ACC112 (cell line): ENCODE data around the gene WDR54.

Experiments used
- H2AFZ ChIP-seq: fragments of 200-600 bp; sonication (generic); one replicate; pipeline ENCODE4 v1.6.0; 2017; ENCODE audit warnings: antibody characterized with exemption, low read length; ENCODE audit not compliant: unreplicated experiment
- H3K27ac ChIP-seq: fragments of 200-600 bp; sonication (generic); 2 replicates; pipeline ENCODE4 v1.5.1; 2014; ENCODE audit warnings: low read depth, mild to moderate bottlenecking, antibody characterized with exemption, low read length, moderate library complexity
- H3K27me3 ChIP-seq: fragments of 200-600 bp; sonication (generic); 2 replicates; pipeline ENCODE4 v1.6.1; 2014; ENCODE audit warnings: mild to moderate bottlenecking, antibody characterized with exemption, low read length, moderate library complexity, mixed read lengths; ENCODE audit not compliant: insufficient read depth
- H3K36me3 ChIP-seq: fragments of 200-600 bp; sonication (generic); 2 replicates; pipeline ENCODE4 v1.6.1; 2016; ENCODE audit warnings: mild to moderate bottlenecking, antibody characterized with exemption, low read length, moderate library complexity, mixed read lengths; ENCODE audit not compliant: insufficient read depth
- H3K4me1 ChIP-seq: fragments of 200-600 bp; sonication (generic); one replicate; pipeline ENCODE4 v1.6.1; 2016; ENCODE audit warnings: low read length, mixed read lengths; ENCODE audit not compliant: insufficient read depth, unreplicated experiment, control insufficient read depth
- H3K4me3 ChIP-seq: fragments of 200-600 bp; sonication (generic); 2 replicates; pipeline ENCODE4 v1.5.1; 2014; ENCODE audit warnings: mild to moderate bottlenecking, low read depth, low read length
- H3K79me2 ChIP-seq: fragments of 200-600 bp; sonication (generic); one replicate; pipeline ENCODE4 v1.6.0; 2016; ENCODE audit warnings: low read length; ENCODE audit not compliant: control insufficient read depth, unreplicated experiment, insufficient read depth

Gene WDR54

DNA sequence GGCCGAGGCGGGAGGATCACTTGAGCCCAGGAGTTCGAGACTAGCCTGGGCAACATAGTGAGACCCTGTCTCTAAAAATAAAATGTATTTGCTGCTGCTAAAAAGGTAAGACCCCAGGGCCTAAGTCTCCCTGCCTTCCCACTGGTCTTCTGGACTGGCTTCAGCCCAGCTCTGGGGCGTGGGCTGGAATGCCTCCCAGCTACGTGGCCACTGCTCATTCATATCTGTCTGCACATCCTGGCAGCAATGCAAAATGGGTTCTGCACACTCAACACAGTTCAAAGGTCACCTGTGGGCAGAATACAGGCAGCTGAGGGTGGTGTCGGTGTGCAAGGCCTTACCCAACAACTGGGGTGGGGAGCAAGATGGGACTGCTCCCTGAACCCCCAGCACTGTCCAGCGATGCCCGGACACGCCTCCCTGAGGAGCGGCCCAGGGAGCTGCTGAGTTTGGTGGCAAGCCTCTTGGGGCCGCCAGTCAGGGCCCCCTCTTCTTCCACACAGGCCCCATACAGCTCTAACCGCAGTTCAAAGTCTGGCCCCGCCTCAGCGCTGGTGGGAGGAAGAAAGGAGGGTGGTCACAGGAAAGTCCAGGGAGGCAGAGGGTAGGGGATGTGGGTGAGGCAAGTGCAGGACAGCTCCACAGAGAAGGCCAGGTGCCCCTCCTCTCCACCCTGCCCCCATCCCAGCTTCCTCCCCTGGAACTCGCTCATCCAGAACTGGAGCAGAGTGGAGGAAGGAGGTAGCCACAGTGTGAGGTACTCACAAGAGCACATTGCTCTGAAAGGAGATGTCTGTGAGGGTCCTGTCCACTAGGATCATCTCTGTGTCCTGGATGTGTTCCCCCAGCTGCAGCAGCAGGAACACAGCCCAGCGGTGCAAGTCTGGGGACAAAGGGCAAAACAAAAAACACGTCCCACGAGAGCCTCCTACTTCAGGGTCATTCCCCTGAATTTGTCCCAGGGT, 8.2 kb downstream of the WDR54 start:
- Histone ChIP-seq H3K27ac (no peak overlapping the region), H3K4me1 (no peaks in the 10 kb centered on the region), H3K4me3 (no peak overlapping the region), H3K27me3 (no peaks in the 10 kb centered on the region), H2AFZ (no peak overlapping the region), H3K36me3 (peaks cover 4% of the 10 kb centered on the region; the same call in 1 of the 2 replicates), H3K79me2 (no peaks in the 10 kb centered on the region)

DNA sequence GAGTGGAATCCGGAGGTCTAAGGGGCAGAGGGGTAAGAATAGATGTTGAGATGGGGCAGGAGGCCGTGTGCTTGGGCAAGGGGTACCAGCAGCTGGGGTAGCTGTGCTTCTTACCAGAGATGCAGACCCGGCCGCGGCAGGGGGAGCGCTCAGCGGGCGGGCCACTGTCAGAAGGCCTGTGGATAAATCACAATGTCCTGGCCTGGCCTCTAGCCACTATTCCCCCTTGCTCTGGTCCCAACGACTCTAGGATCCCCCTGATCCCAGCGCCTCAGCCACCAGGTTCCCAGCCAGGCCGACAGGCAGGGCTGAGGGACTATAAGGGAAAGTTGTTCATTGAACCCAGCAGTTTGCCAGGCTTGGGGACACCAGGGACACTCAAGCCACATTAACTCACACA, 9.0 kb downstream of the WDR54 start:
- Histone ChIP-seq H3K4me3 (no peak overlapping the region), H3K27ac (no peak overlapping the region), H3K4me1 (no peaks in the 10 kb centered on the region), H2AFZ (no peak overlapping the region), H3K79me2 (no peaks in the 10 kb centered on the region), H3K27me3 (no peaks in the 10 kb centered on the region), H3K36me3 (no peaks in the 10 kb centered on the region)

DNA sequence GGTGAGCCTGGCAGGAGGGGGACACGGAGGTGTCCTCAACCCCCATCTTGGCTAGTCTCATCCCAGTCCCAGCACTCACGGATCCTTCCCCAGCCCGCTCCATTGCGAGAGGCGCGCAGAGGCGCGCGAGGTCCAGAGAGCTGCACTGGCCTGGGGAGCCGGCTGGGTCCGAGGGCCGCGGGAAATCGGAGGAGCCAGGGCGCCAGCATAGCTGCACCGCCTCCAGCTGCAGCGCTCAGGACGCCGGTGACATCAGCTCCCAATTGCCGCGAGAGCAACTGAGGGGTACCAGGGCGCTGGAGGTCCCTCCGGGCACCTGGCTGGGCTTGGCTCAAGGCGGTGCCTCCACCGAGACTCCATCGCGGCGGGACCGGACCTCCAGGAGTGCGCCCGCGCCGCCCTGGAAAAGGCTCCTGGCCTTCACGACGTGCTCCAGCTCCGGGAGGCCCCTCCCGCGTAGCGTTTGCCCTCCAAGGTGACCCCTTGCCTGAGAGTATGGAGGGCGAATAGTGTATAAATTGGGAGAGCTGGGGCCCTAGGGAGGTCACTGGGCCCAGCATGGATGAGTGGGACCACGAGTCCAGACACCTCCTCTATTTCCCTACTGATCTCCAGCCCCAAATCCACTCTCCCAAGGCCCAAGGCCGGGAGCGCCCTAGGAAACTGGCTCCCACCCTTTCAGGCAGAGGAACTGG, 14.7 kb downstream of the WDR54 start:
- no peak overlapping the region for H3K4me3 ChIP-seq
- peaks cover 20% of the 10 kb centered on the region for H3K79me2 ChIP-seq
- H3K27me3 ChIP-seq: peaks cover 6% of the 10 kb centered on the region; the same call in 1 of the 2 replicates
- no peaks in the 10 kb centered on the region for H3K36me3 ChIP-seq
- no peak overlapping the region for H2AFZ ChIP-seq
- peaks cover 31% of the 10 kb centered on the region for H3K4me1 ChIP-seq
- H3K27ac ChIP-seq: no peak overlapping the region

DNA sequence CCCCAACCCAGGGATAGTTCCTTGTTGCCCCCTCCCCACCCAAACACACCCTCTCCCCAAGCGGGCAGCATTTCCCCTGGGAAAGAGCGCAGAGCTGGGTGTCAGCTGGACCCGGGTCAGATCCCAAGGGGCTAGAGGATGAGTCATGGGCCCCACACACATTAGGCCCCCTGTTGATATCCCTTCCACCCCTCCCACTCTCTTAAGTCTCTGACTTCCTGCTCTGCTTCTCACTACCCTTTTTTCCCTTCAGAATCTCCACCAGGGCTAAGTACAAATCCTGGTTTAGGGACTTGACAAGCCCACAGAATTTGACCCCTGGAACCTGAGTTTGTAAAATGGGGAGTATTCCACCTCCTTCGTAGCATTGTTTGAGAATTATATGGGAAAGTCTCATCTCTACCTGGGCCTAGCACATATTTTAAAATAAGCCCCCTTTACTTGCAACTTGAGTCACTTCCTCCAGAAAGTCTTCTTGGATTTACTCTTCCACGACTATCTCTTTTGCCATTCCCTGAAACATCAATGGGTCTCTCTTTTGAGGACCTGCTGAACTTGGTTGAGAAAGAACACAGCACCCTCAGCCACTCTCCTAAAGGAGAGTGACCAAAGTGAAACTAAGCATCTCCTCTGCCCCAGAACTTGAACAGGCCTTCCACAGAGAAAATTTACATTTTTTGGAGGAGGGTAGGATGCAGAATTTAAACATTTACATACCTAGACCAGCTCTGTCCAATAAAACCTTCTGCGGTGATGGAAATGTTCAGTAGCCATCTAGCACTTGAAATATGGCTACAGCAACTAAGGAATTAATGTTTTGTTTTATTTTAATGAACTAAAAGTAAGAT, 15.5 kb downstream of the WDR54 start:
- Histone ChIP-seq H3K27ac (no peak overlapping the region), H2AFZ (no peak overlapping the region)

DNA sequence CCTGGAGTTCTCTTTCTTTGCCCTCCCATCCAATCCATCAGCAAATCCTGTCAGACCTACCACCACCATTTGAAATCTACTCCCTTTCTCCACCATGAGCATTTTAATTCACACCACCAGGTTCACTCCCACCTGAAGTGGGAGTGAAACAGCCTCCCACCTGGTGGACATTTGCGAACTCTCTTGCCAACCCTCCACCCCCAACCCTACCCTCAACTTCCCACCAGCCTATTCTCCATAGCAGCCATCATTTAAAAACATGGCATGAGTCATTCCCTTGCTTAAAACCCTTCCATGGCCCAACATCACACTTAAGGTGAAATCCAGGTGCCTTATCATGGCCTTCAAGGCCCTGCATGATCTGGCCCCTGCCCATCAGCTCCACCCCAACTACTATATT, 16.7 kb downstream of the WDR54 start:
- Histone ChIP-seq H3K4me1 (peaks cover 31% of the 10 kb centered on the region), H3K27me3 (peaks cover 17% of the 10 kb centered on the region), H2AFZ (no peak overlapping the region), H3K79me2 (peaks cover 20% of the 10 kb centered on the region), H3K36me3 (no peaks in the 10 kb centered on the region), H3K27ac (no peak overlapping the region), H3K4me3 (no peak overlapping the region; the same call in 1 of the 2 replicates)

More for the DNA sequence above, 15.5 kb downstream of the WDR54 start:
- Histone ChIP-seq H3K4me3 (no peak overlapping the region), H3K27me3 (peaks cover 14% of the 10 kb centered on the region), H3K4me1 (peaks cover 31% of the 10 kb centered on the region), H3K36me3 (no peaks in the 10 kb centered on the region), H3K79me2 (peaks cover 20% of the 10 kb centered on the region)

DNA sequence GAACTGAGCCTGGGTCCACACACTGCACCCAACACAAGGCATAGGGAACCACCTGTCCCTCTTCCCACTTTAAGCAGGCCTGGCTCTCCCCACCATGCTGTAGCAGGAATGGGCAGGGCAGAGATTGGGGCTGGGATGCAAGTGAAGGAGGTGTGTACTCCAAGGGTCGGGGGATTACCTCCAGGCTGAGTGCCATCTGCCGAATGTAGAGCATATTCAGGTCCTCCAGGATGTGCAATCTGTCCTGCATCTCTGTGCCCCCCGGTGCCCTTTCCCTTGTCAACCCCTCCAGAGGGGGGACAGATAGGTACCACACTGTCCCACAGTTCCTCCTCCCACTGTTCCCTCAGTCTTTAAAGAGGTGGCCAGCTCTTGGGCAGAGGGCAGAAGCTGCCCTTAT, 17.8 kb downstream of the WDR54 start:
- H3K36me3 ChIP-seq: no peaks in the 10 kb centered on the region
- no peak overlapping the region for H2AFZ ChIP-seq
- H3K4me3 ChIP-seq: peak overlapping the region; percentile 86
- H3K79me2 ChIP-seq: peaks cover 20% of the 10 kb centered on the region
- H3K27ac ChIP-seq: no peak overlapping the region
- H3K27me3 ChIP-seq: peaks cover 17% of the 10 kb centered on the region
- H3K4me1 ChIP-seq: peaks cover 38% of the 10 kb centered on the region

DNA sequence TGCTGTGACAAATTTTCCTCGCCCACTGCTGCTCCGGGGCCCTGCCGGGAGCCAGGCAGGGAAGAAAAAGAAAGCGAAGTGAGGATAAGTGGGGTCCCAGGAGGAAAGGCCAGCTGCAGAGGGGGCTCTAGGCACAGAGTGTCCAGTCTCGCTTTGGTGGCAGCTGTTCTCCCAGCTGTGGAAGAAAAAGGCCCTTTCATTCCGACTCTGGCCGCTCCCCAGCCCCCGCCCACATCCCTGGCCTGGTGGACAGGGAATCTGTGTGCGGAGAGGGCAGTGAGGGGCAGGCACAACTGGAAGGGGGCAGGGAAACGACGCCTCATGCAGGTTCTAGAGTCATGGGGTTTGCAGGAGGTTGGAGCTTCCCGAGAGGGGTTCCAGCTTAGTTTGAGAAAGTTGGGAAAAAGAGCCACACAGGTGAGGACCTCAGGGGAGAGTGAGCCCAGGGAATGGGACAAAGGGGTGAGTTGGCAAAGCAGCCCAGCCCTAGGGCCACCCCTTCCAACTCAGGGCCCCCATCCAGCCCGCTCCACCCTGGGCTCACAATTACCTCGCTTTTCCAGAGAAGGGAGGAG, 18.4 kb downstream of the WDR54 start:
- Histone ChIP-seq H2AFZ (peak overlapping the region; percentile 87), H3K4me3 (peak overlapping the region; percentile 86), H3K36me3 (no peaks in the 10 kb centered on the region), H3K27me3 (peaks cover 17% of the 10 kb centered on the region), H3K4me1 (peaks cover 44% of the 10 kb centered on the region), H3K79me2 (peaks cover 20% of the 10 kb centered on the region), H3K27ac (no peak overlapping the region)

DNA sequence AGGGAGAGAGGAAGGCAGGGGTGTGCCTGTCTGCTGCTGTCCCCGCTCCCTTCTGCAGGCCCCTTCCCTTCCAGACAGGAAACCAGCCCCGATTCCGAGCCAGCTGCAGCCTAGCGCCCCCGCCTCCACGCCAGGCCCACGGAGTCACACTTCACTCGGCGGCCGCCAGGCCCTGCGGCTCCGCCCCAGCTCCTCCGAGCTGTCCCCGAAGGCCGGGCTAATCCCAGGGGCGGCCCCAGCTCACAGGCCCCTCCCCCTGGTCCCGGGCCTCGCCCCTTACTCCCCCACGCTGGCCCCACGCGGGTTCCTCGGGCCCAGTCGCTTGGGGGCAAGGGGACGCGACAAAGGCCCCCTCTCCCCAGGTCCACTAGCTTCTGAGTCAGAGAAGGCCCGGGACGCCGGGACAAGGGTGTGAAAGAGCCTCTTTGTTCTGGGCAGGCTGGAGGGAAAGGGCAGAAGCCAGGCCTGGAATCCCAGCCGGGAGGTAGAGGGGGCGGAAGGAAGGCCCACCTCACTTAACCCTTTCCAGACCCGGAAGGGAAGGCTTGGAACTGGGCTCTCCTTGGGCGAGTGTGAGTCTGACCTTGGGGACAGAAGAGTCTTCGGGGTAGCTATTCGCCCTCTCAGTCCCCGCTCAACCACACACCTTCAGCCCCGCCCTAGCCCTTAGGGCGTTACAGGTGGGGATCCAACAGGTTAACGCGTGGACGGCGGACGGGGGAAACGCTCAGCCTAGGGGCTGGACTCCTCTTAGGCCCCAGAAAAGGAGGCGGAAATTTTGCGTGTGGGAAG, 19.0 kb downstream of the WDR54 start:
- Histone ChIP-seq H3K4me3 (peak overlapping the region; percentile 86), H3K36me3 (no peaks in the 10 kb centered on the region), H3K27me3 (peaks cover 17% of the 10 kb centered on the region), H2AFZ (peak overlapping the region; percentile 87), H3K27ac (no peak overlapping the region), H3K4me1 (peaks cover 44% of the 10 kb centered on the region), H3K79me2 (peaks cover 20% of the 10 kb centered on the region)

DNA sequence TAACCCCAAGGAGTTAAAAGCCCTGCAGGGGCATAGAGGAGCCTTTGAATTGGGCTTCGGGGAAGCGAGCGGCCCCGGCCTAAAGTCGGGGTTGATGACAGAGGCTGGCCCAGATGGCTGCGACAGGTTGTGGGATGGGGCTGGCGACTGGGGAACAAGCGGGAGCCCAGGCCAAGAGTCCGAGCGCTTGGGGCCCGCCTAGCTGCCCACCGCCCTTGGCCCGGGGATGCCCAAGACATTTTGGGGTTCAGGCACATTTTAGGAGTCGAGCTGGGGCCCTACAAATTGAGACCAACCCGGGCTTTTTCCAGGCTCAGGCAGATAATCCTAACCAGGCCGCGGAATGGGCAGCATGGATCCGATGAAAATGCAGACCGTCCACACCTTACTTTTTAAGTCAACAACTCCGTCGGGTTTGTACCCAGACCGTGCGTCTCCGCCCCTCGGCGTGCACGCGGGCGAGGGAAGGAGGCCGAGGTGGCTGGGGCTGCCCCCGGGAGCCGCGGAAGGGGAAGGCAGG, 19.7 kb downstream of the WDR54 start:
- Histone ChIP-seq H3K4me3 (no peak overlapping the region; the same call in 1 of the 2 replicates), H3K27me3 (peaks cover 17% of the 10 kb centered on the region), H2AFZ (no peak overlapping the region), H3K36me3 (no peaks in the 10 kb centered on the region), H3K27ac (no peak overlapping the region), H3K79me2 (peaks cover 20% of the 10 kb centered on the region), H3K4me1 (peaks cover 44% of the 10 kb centered on the region)
